Osteocyte (in vitro differentiated cells): ENCODE data around the gene DNAJB11. TPM values are rescaled to one million over a fixed set of nuclear protein-coding genes. Genes with fewer than 3 reads are reported as not detected.

Experiments used
- DNase-seq: peaks from one replicate; pipeline ENCODE4 v3.0.0; 2021; ENCODE audit warnings: mixed read lengths; ENCODE audit not compliant: unreplicated experiment; ENCODE audit errors: extremely low spot score
- H3K27ac Mint-ChIP-seq: one replicate; pipeline ENCODE4 v1.8.0; 2021; ENCODE audit warnings: mild to moderate bottlenecking, mixed read lengths; ENCODE audit not compliant: unreplicated experiment
- H3K27me3 Mint-ChIP-seq: one replicate; pipeline ENCODE4 v1.8.0; 2021; ENCODE audit warnings: mixed read lengths; ENCODE audit not compliant: unreplicated experiment
- H3K36me3 Mint-ChIP-seq: one replicate; pipeline ENCODE4 v1.8.0; 2021; ENCODE audit warnings: mixed read lengths; ENCODE audit not compliant: unreplicated experiment
- H3K4me1 Mint-ChIP-seq: one replicate; pipeline ENCODE4 v1.8.0; 2021; ENCODE audit warnings: mixed read lengths; ENCODE audit not compliant: unreplicated experiment
- H3K4me3 Mint-ChIP-seq: one replicate; pipeline ENCODE4 v1.8.0; 2021; ENCODE audit warnings: mild to moderate bottlenecking, moderate library complexity, mixed read lengths; ENCODE audit not compliant: unreplicated experiment
- H3K9me3 Mint-ChIP-seq: one replicate; pipeline ENCODE4 v1.8.0; 2021; ENCODE audit warnings: mixed read lengths; ENCODE audit not compliant: unreplicated experiment
- total RNA-seq: library from RNA; stranded (reverse); gene quantifications from 2 replicates; pipeline ENCODE4 v1.2.1, GENCODE V29; 2021
- TF ChIP-seq, protein P1 (sequence below): fragments of 200-600 bp; sonication (generic); IDR thresholded peaks from 2 replicates; pipeline ENCODE4 v1.5.0; 2021; ENCODE audit warnings: antibody characterized with exemption, mild to moderate bottlenecking, moderate library complexity

Gene DNAJB11
- total RNA-seq, 1 donor from 2014 or later: 75.8 TPM

DNA sequence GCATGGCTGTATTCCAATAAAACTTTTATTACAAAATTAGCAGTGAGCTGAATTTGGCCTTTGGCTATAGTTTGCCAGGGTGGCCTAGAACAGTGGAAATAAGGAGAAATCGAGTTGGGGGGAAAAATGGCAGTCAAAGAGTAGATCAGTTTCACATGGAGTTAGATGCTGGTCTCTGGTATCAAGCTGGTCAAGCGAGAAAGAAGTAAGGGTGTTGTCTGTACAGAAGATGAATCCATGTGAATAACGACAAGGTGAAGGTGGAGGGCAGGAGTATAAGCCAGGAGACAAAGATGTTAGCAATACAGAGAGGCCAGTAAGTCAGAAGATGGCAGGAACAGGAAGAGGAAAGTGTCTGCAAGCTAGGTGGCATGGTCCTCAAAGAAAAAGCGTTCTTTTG lies 54.1 kb downstream of the DNAJB11 start:
- no peak overlapping the region for H3K27ac Mint-ChIP-seq
- H3K9me3 Mint-ChIP-seq: no peaks in the 10 kb centered on the region
- TF ChIP-seq, protein P1, sequence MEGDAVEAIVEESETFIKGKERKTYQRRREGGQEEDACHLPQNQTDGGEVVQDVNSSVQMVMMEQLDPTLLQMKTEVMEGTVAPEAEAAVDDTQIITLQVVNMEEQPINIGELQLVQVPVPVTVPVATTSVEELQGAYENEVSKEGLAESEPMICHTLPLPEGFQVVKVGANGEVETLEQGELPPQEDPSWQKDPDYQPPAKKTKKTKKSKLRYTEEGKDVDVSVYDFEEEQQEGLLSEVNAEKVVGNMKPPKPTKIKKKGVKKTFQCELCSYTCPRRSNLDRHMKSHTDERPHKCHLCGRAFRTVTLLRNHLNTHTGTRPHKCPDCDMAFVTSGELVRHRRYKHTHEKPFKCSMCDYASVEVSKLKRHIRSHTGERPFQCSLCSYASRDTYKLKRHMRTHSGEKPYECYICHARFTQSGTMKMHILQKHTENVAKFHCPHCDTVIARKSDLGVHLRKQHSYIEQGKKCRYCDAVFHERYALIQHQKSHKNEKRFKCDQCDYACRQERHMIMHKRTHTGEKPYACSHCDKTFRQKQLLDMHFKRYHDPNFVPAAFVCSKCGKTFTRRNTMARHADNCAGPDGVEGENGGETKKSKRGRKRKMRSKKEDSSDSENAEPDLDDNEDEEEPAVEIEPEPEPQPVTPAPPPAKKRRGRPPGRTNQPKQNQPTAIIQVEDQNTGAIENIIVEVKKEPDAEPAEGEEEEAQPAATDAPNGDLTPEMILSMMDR: no peak
- peak; percentile 5 for DNase-seq
- H3K27me3 Mint-ChIP-seq: peaks cover 30% of the 10 kb centered on the region
- no peaks in the 10 kb centered on the region for H3K4me1 Mint-ChIP-seq
- no peak overlapping the region for H3K4me3 Mint-ChIP-seq
- H3K36me3 Mint-ChIP-seq: no peaks in the 10 kb centered on the region

- H3K4me3 Mint-ChIP-seq: no peak overlapping the region
These were observed 55.1 kb downstream of the DNAJB11 start for GRCh38 chr3:186625600-186626042.

GRCh38 chr3:186626254-186626847 lies 55.8 kb downstream of the DNAJB11 start:
- no peak overlapping the region for H3K27ac Mint-ChIP-seq
- no peaks in the 10 kb centered on the region for H3K9me3 Mint-ChIP-seq
- DNase-seq: no peak
- TF ChIP-seq, protein P1: no peak
- no peak overlapping the region for H3K4me3 Mint-ChIP-seq
- H3K27me3 Mint-ChIP-seq: peaks cover 34% of the 10 kb centered on the region
- H3K36me3 Mint-ChIP-seq: no peaks in the 10 kb centered on the region
- no peaks in the 10 kb centered on the region for H3K4me1 Mint-ChIP-seq

More at GRCh38 chr3:186625600-186626042, 55.1 kb downstream of the DNAJB11 start:
- Mint-ChIP-seq H3K9me3 (no peaks in the 10 kb centered on the region), H3K27ac (no peak overlapping the region), H3K36me3 (no peaks in the 10 kb centered on the region), H3K27me3 (peaks cover 33% of the 10 kb centered on the region), H3K4me1 (no peaks in the 10 kb centered on the region)
- TF ChIP-seq, protein P1: no peak
- no peak for DNase-seq

DNA sequence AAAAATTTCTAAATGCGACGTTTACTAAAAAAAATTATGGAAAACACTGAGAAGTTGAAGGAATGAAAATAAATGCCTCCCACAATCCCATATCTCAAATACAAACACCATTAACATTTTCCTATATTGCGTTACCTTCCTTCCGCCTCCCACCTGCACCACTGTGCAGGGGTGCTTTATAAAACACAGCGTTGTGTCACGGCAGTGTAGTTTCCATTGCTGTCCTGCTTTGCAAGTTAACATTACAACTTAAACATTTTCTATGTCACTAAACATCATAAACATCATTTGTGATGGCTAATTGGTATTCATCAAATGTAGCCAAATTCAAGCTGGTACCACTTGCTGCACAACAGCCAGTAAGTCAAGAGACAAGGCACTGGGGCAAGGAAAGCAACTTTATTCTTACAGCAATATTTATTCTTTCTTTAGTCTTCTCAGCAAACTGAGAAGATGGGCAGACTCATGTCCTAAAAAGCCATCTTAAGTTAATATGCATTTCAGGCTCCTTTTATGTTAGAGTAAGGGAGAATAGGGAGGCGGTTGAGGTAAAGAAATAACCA lies 57.4 kb downstream of the DNAJB11 start:
- no peak overlapping the region for H3K27ac Mint-ChIP-seq
- TF ChIP-seq, protein P1: no peak
- no peak for DNase-seq
- no peaks in the 10 kb centered on the region for H3K36me3 Mint-ChIP-seq
- H3K4me1 Mint-ChIP-seq: no peaks in the 10 kb centered on the region
- H3K9me3 Mint-ChIP-seq: no peaks in the 10 kb centered on the region
- H3K27me3 Mint-ChIP-seq: peaks cover 24% of the 10 kb centered on the region
- no peak overlapping the region for H3K4me3 Mint-ChIP-seq

DNA sequence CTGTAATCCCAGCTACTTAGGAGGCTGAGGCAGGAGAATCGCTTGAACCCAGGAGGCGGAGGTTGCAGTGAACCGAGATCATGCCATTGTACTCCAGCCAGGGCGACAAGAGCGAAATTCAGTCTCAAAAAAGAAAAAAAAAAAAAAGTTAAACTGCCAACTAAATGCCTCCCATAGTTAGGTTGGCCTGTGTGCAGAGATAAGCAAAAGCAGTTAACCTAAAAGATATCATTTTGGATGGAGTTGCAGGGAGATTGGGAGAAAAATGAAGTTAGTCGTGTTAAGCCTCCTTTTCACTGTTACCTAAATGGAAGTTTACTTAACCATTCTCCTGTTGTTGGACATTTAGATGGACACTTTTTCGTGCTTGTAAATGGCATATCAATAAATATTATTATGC lies 58.2 kb downstream of the DNAJB11 start:
- Mint-ChIP-seq H3K9me3 (no peaks in the 10 kb centered on the region), H3K27ac (no peak overlapping the region), H3K36me3 (no peaks in the 10 kb centered on the region), H3K4me1 (no peaks in the 10 kb centered on the region), H3K27me3 (peaks cover 17% of the 10 kb centered on the region), H3K4me3 (no peak overlapping the region)
- TF ChIP-seq, protein P1: no peak
- no peak for DNase-seq
